ENCODE data around the gene SLC38A7.
"Not testable (repeated sequence)": the region's sequence is repeated elsewhere in the genome, so short reads cannot be mapped to it uniquely, and the experiment has no call there.

SLC38A7 gene

DNA sequence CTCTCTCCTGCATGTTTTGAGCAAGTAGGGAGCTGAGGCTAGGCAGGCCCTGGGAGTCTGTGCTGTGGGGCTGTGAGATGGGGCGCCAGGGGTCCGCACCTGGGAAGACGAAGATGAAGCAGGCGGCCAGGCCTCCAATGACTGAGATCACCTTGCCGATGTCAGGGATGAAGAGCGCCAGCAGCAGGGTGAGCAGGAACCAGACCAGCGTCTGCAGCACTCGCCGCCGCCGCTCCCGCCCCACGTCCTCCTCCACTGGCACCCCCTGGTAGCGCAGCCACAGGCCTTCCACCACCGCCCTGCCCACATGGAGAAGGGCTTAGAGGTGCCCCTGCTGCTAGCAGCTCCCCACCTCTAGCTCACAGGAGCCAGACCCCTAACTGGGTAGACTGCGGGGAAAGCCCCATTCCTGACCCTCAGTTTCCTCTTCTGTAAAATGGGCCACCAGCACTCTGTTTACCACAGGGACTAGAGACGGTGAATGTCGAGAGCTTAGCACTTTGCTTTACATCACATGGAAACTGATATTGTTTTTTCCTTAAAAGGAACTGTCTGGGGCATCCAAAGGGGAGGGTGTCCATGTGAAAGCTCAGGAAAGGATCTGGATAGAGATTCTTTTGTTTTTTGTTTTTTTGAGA, 13.5 kb downstream of the SLC38A7 start:
- DNase-seq = no peak

DNA sequence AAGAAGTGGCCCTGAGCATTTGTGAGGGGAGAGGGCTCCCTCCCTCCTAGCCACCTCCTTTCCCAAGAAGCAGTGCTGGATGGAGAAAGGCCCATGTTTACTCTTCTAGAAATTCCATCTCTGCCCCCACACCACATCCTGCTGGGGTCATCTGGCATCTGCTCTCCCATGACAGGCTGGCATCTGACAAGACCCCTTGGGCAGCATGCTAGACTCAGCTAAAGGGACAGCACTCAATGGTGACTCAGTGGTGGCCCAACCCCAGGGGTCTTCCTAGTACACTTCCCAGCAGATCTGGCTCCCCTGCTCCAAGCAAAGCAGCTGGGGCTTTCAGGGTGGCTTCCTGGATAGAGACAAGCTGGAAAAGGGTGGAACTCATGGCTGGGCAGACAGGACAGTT, 14.4 kb downstream of the SLC38A7 start:
- no peak for DNase-seq

DNA sequence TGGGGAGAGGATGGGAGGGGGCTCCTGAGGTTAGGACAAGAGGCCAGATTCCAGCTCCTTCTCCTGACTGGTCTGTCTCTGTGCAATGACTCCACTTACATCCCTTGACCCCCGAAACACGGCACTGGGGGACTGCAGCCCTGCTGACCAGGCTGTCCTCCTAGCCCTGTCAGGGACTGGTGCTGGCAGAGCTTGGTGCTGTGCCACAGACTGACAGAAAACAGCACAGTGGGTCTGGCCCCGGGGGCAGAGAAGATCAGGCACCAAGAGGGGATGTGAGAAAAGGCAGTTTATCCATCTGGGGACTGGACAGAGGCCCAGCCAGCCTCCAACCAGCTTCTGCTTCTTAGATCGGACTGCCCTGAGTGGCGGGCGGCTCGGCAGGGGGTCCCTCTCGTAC, 19.4 kb downstream of the SLC38A7 start:
- no peak for DNase-seq

DNA sequence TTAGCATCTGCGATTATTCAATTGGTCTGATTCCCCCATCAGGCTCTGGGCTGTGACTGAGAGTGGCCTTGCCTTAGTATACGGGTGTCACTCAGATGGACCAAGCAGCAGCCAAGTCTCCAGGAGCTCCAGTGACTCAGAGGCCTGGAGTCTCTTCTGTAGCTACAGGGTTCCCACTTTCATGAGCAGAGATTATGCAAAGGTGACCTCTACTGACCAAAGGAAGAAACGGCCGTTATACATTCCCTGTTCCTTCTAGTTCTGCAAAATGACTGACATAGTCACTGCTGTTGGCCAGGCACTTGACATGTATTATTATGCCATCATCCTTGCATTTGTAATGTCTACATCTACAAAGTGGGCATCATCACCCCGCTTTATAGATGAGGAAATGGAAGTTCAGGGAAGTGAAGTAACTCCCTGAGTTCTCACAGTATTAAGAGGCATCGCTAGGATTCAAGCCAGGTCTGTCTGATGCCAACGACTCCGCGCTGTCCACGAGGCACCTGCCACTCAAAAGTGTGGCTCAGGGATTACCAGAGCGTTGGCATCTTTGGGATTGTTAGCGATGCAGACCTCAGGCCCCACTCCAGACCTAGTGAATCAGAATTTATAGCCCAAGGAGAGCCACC, 23.3 kb downstream of the SLC38A7 start:
- DNase-seq = peak; percentile 43

DNA sequence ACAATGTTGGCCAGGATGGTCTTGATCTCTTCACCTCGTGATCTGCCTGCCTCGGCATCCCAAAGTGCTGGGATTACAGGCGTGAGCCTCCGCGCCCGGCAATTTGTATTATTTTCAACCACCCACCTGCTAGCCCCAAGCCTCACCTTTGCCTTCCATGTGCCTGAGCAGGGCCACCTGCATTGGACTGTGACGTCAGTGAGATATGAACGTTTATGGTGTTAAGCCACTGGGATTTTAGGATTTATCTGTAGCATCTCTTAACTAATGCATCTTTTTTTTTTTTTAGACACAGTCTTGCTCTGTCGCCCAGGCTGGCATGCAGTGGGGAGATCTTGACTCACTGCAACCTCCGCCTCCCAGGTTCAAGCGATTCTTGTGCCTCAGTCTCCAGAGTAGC, 24.7 kb downstream of the SLC38A7 start:
- not testable (repeated sequence) for DNase-seq

DNA sequence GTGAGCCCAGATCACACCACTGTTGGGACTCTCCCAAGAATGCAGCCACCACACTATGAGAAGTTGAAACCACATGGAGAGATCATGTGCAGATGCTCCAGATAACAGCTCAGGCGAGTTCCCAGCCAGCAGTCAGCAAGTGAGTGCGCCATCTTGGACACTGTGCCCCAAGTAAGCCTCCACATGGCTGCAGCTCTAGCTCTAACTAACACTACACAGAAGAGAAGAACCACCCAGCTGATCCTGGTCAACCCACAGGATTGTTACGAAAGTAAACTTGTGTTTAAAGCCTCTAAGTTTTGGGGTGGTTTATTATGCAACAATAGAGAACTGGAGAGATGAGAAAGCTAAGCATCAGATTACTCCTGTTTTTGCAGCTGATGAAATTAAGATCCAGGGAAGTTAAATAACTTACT, 25.8 kb downstream of the SLC38A7 start:
- no peak for DNase-seq

DNA sequence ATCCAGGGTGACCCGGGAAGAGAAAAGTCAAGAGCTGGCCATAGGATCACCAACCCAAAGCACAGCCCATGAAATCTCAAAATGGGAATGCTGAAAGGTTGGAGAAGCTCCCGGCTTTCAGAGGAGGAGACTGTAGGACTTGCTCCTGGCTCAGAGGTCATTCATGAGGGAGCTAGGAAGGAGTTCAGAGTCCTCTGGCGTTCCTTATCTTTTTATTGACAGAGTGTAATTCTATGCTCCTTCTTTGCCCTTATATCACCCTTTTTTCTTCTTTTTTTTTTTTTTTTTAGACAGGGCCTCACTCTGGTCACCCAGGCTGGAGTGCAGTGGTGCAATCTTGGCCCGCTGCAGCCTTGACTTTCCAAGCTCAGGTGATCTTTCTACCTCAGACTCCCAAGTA, 27.7 kb downstream of the SLC38A7 start:
- DNase-seq = no peak

DNA sequence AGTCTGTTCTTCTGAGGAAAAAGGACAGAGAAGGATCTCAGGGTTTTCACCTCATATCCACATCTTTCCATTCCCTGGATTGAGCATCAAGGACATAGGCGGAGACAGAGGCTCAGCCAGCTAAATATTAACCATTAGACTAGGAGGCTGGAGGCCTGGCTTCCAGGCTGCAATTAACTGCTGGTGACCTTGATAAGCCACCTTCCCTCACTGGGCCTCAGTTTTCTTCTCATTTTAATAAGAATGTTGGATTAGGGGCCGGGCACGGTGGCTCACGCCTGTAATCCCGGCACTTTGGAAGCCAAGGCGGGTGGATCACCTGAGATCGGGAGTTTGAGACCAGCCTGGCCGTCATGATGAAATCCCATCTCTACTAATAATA, 29.4 kb downstream of the SLC38A7 start:
- no peak for DNase-seq

DNA sequence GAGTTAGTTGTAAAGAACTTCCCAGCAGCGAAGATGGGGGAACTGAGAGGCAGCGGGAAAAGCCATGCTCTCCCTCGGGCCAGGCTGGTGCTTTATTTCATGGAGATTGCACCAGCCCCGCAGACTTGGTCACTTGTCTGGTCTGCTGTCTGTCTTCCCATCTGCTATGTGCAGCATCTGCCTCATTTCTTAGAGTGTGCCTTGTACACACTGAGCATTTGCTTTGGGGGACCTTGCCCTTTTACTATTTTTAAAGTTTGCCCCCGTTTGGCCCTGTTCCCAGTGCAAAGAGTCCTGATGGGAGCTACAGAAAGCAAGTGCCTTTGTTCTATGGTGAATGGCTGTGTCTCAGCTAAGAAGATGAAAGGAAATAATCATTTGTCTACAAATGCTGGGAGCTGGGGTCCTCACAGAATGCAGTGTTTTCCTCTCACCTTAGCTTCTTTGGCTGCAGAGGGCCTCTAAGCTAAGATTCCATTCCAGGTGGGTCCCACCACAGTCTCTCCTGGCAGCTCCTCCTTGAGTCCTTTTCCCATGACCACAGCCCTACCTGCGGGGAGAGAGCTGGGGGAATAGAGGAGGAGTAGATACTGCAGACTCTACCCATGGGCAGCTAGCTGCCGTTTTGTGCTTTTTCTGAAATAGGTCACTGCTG, 29.9 kb downstream of the SLC38A7 start:
- no peak for DNase-seq

DNA sequence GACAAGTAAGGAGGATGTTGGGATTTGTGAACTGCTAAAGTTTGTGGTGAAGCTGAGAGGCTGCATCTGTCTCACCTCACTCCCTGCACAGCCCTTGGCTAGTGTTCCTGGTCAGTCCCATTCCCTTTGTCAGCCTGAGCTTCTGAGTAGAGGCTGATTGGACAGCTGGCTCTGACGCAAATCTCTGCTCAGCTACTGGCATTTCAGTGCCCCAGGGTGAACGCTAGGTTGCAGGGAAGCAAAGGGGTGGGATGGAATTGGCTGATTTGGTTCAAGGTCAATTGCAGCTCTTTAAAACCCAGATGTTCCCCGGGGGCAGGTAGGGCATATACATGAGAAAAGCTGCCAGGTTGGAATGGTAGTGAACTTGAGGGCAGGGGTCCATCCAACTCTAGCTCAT, 31.8 kb downstream of the SLC38A7 start:
- no peak for DNase-seq

DNA sequence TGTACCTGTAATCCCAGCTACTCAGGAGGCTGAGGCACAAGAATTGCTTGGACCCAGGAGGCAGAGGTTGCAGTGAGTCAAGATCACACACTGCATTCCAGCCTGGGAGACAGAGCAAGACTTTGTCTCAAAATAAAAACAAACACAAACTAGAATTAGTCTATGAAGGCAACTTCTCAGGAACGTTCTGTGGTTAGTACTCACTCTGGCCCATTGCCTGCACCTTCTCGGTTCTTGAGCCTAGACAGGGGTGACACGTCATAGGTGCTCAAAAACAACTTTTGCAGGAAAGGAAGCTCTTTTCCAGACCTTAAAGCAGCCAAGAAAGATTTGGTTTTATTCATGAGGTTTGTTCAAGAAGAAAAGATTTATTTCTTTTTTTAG, 32.6 kb downstream of the SLC38A7 start:
- DNase-seq = no peak

DNA sequence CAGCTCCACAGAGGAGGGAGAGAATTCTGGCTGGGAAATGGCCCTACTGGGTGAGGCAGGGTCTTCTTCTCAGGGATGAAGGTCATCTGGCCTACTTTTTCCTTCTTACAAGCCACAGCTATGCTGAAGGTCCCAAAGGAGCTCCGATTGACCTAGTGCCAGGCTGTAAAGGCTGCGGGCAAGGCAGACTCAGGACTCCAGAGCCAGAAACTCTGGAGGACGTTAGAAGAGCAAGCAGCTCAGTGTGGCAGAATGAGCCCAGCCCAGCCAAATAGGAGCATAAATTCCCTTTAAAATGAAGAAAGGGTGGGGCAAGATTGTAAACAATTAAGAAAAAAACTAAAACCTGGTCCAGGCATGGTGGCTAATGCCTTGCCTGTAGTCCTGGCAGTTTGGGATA, 34.9 kb downstream of the SLC38A7 start:
- DNase-seq = no peak

DNA sequence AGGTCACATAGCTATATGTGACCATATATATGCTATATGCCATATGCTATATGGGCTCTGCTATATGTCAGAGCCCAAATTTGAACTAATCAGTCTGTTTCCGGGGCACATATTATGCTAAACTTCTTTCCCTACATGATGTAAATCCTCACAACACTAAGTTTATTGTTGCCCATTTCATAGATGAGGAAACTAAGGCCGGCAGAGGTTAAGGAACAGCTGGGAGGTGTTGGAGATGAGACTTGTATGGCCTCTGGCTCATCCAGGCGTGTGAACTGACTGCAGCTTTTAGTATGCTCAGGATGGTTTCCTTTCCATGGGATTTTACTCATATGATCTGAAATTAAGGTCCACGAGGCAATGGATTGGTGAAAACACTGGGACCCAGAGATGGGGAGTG, 37.5 kb downstream of the SLC38A7 start:
- no peak for DNase-seq

DNA sequence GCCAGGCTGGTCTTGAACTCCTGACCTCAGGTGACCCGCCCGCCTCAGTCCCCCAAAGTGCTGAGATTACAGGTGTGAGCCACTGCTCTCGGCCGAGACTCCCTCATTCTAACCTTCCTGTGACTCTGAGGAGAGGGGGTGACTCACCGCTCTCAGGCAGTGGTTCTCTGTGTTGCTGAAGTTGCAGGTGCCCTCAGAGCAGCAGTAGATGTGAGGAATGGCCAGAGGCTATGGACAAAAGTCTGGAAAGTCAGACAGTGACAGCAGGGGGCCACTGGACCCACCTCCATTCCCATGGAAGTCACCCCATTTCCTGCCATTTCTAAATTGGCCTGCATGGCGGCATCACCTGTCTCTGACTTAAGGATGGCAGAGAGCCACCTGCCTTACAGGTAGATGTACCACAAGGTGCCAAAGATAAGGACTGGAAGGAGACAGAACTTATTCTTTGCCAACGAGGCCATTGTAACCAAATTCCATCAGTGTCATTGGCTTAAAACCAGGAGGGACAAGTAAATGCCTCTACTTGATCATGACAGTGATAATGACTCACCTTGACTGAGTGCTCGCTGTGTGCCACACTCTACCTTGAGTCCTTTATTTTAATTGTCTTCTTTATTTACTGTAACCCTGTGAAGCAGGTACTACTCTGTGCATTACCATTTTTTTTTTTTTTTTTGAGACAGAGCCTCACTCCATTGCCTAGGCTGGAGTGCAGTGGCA, 39.6 kb downstream of the SLC38A7 start:
- DNase-seq = no peak

DNA sequence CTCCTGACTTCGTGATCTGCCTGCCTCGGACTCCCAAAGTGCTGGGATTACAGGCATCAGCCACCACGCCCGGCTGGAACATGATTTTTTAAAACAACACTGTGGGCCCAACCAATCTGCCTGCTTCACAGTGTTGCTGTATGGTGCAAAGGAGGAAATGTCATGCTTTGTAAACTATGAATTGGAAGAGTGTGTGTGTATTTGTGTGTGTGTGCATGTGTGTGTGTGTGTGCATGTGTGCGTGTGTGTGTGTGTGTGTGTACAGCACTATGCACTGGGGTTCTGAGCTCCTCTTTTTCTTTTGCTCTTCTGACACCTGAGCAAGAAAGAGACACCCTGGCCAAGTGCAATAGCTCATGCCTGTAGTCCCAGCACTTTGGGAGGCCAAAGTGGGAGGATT, 40.5 kb downstream of the SLC38A7 start:
- DNase-seq = no peak

DNA sequence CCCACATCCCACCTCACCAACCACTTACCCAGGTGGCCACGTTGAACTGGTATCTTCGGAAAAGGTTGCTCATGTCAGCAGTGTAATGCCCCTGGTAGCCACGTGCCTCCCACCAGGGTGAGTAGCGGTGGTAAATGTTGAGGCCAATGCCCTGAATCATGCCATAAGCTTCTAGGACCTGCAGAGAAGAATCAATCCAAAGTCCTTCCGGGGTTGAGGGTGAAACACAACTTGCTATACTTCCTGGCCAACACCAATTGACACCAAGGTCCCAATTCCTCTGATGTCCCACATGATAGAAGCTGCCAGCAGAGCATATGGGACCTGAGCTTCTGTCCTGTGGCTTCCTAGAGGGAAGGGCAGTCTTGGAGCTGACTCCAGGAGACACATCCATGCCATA, 43.6 kb downstream of the SLC38A7 start:
- no peak for DNase-seq

DNA sequence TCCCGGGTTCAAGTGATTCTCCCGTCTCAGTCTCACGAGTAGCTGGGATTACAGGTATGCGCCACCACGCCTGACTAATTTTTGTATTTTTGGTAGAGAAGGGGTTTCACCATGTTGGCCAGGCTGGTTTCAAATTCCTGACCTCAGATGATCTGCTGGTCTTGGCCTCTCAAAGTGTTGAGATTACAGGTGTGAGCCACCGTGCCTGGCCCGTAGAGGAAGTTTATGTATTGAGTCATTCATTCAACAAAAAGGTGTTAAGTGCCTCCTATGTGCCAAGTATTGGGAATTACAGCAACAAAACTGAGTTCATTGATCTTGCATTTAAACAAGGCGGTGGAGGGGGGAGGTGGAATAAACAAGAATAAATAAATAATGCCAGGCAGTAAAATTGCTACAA, 44.7 kb downstream of the SLC38A7 start:
- DNase-seq = no peak

DNA sequence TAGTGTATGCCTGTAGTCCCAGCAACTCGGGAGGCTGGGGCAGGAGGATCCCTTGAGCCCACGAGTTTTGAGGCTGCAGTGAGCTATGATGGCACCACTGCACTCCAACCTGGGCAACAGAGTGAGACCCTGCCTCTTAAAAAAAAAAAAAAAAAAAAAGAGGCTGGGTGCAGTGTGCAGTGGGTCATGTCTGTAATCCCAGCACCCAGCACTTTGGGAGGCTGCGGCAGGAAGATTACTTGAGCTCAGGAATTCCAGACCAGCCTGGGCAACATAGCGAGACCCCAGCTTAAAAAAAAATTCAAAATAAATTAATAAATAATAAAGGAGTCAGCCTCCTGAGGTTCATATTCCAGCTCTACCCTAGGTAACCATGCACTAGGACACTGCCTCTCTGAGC, 45.3 kb downstream of the SLC38A7 start:
- DNase-seq = no peak

DNA sequence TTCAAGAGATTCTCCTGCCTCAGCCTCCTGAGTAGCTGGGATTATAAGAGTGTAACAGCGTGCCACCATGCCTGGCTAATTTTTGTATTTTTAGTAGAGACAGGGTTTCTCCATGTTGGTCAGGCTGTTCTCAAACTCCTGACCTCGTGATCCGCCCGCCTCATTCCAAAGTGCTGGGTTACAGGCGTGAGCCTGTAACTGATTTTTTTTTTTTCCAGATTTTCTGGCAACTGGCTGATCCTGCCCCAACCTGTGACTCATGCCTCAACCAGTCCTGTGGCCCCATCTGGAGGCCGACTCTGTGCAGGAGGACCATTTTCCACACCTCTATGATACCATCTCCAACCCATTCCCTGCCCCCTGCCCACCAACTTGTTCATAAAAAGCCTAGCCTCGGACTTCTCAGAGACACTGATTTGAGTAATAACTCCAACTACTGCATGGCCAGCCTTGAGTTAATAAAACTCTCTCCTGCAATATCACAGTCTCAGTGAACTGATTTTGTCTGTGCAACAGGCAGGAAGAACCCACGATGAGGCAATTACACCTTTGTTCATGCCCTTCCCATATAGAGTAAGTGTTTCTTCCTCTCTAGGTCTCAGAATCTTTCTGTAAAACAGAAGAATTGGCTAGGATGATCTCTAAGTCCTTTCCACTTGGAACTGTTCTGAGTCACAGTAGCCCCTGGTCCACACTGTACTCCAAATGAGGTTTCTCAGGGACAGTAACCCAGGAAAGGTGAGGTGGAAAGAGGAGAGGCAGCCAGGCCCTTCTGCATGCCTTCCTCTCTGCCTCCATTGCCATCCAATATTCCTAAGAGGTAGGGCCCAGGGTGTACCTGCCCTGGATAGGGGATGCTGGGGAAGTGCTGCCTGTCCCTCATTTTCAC, 46.2 kb downstream of the SLC38A7 start:
- DNase-seq = no peak

DNA sequence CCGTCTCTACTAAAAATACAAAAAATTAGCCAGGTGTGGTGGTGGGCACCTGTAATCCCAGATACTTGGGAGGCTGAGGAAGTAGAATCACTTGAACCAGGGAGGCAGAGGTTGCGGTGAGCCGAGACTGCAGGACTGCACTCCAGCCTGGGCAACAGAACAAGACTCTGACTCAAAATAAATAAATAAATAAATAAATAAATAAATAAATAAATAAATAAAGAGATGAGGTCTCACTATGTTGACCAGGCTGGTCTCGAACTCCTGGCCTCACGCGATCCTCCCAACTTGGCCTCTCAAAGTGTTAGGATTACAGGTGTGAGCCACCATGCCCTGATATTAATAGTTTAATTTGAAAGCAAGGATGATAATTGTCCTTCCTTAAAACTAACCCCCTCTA, 47.5 kb downstream of the SLC38A7 start:
- not testable (repeated sequence) for DNase-seq

DNA sequence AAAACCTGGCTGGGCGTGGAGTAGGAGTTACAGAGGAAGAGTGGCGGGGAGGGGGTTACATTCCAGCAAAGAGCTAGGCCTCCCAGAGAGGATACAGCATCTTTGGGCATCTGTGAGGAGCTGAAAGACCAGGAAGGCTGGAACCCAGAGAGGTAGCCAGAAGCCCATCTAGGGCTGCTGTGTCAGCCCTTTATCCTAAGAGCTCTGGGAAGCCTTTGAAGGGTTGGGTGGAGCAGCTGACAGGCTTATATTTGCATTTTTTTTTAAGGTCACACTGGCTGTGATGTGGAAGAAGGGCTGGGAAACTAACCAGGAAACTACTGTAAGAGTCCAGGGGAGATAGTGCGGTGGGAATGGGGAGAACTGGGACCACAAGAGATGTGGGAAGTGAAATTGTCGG, 48.1 kb downstream of the SLC38A7 start:
- no peak for DNase-seq

DNA sequence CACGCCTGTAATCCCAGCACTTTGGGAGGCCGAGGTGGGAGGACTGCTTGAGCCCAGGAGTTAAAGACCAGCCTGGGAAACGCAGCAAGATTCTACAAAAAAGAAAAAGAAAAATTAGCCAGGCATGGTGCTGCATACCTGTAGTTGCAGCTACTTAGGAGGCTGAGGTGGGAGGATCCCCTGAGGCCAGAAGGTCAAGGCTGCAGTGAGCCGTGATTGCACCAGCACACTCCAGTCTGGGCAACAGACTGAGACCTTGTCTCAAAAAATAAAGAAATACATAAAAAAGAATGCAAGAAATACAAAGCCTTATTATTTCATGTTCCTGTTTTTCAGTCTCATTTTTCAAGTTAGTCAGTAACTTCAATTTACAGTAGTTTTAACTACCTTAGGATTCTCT, 49.1 kb downstream of the SLC38A7 start:
- DNase-seq = no peak

DNA sequence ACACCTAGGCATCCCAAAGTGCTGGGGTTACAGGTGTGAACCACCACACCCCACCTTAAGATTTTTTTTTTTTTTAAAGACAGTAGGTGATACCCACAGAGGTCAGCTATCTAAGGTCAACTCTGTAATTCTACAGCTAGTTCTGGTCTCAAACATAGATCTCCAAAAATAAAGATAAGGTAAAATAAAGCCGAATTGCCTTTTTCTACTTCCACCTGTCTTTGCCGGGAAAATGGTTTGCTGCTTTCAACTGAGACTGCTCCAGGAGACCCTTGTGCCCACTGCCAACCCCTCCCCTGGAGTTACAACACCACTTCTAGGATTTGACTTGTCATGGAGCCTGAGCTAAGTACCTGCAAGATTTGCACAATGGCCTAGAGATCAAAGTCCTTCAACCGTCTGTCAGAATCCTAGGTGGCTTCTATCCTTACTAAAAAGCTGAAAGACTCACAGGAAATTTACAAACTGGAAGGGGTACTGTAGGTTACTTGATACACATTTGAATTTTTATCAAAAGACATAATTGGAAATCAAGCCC, 50.2 kb downstream of the SLC38A7 start:
- DNase-seq = no peak
